ENCODE measurements around the gene ZC2HC1C.

The ZC2HC1C gene
- total RNA-seq = 0.35 to 1.7 (median 0.70) reads per million in 3 donors

- Histone ChIP-seq H3K4me1 (ENCODE audit: control insufficient read depth, insufficient read depth, low read length, poor library complexity, severe bottlenecking) (peaks cover 8% of the 10 kb centered on the region), H3K27ac (ENCODE audit: insufficient read depth, low read length, poor library complexity, severe bottlenecking) (peak within 1 kb of the TSS; percentile 30), H3K4me3 (ENCODE audit: insufficient read depth, low read depth, low read length, poor library complexity, severe bottlenecking) (peak within 1 kb of the TSS; percentile 66), H3K9me3 (ENCODE audit: control insufficient read depth, low read length) (no peaks in the 10 kb centered on the region), H3K36me3 (ENCODE audit: control insufficient read depth, insufficient read depth, low read length) (no peaks in the 10 kb centered on the region), H3K27me3 (replicated peaks; ENCODE audit: control insufficient read depth, insufficient read depth, low read length, poor library complexity, severe bottlenecking) (no peaks in the 10 kb centered on the region)
- DNase-seq = peak; percentile 6 to 50 (median 18)
Measured at GRCh38 chr14:75069121-75069810, at the start of gene ZC2HC1C. TSS of gene ZC2HC1C (plus strand) at chr14:75069641. CDS start at chr14:75070574, 933 bp downstream.

GRCh38 chr14:75022655-75023054 is 46.8 kb upstream of the ZC2HC1C start:
- Histone ChIP-seq H3K27me3 (replicated peaks; ENCODE audit: control insufficient read depth, insufficient read depth, low read length, poor library complexity, severe bottlenecking) (no peaks in the 10 kb centered on the region), H3K9me3 (ENCODE audit: control insufficient read depth, low read length) (no peaks in the 10 kb centered on the region), H3K4me3 (ENCODE audit: insufficient read depth, low read depth, low read length, poor library complexity, severe bottlenecking) (no peak overlapping the region), H3K4me1 (ENCODE audit: control insufficient read depth, insufficient read depth, low read length, poor library complexity, severe bottlenecking) (no peaks in the 10 kb centered on the region), H3K36me3 (ENCODE audit: control insufficient read depth, insufficient read depth, low read length) (peaks cover 17% of the 10 kb centered on the region), H3K27ac (ENCODE audit: insufficient read depth, low read length, poor library complexity, severe bottlenecking) (no peak overlapping the region)
- DNase-seq = no peak

GRCh38 chr14:75023108-75023507 is 46.3 kb upstream of the ZC2HC1C start:
- Histone ChIP-seq H3K27me3 (replicated peaks; ENCODE audit: control insufficient read depth, insufficient read depth, low read length, poor library complexity, severe bottlenecking) (no peaks in the 10 kb centered on the region), H3K9me3 (ENCODE audit: control insufficient read depth, low read length) (no peaks in the 10 kb centered on the region), H3K27ac (ENCODE audit: insufficient read depth, low read length, poor library complexity, severe bottlenecking) (no peak overlapping the region), H3K4me3 (ENCODE audit: insufficient read depth, low read depth, low read length, poor library complexity, severe bottlenecking) (no peak overlapping the region), H3K36me3 (ENCODE audit: control insufficient read depth, insufficient read depth, low read length) (peaks cover 15% of the 10 kb centered on the region), H3K4me1 (ENCODE audit: control insufficient read depth, insufficient read depth, low read length, poor library complexity, severe bottlenecking) (no peaks in the 10 kb centered on the region)
- DNase-seq = no peak

GRCh38 chr14:75025082-75025481 is 44.4 kb upstream of the ZC2HC1C start:
- Histone ChIP-seq H3K27ac (ENCODE audit: insufficient read depth, low read length, poor library complexity, severe bottlenecking) (no peak overlapping the region), H3K4me3 (ENCODE audit: insufficient read depth, low read depth, low read length, poor library complexity, severe bottlenecking) (no peak overlapping the region), H3K36me3 (ENCODE audit: control insufficient read depth, insufficient read depth, low read length) (peaks cover 11% of the 10 kb centered on the region), H3K27me3 (replicated peaks; ENCODE audit: control insufficient read depth, insufficient read depth, low read length, poor library complexity, severe bottlenecking) (no peaks in the 10 kb centered on the region), H3K9me3 (ENCODE audit: control insufficient read depth, low read length) (no peaks in the 10 kb centered on the region), H3K4me1 (ENCODE audit: control insufficient read depth, insufficient read depth, low read length, poor library complexity, severe bottlenecking) (no peaks in the 10 kb centered on the region)
- no peak for DNase-seq

- no peak overlapping the region for H3K4me3 ChIP-seq (ENCODE audit: insufficient read depth, low read depth, low read length, poor library complexity, severe bottlenecking)
- H3K4me1 ChIP-seq (ENCODE audit: control insufficient read depth, insufficient read depth, low read length, poor library complexity, severe bottlenecking) = no peaks in the 10 kb centered on the region
- peaks cover 12% of the 10 kb centered on the region for H3K36me3 ChIP-seq (ENCODE audit: control insufficient read depth, insufficient read depth, low read length)
- no peaks in the 10 kb centered on the region for H3K27me3 ChIP-seq (replicated peaks; ENCODE audit: control insufficient read depth, insufficient read depth, low read length, poor library complexity, severe bottlenecking)
- no peak overlapping the region for H3K27ac ChIP-seq (ENCODE audit: insufficient read depth, low read length, poor library complexity, severe bottlenecking)
- DNase-seq = no peak
- no peaks in the 10 kb centered on the region for H3K9me3 ChIP-seq (ENCODE audit: control insufficient read depth, low read length)
Measured at GRCh38 chr14:75025876-75026275, 43.6 kb upstream of the ZC2HC1C start.

GRCh38 chr14:75030147-75030546 is 39.3 kb upstream of the ZC2HC1C start:
- Histone ChIP-seq H3K27me3 (replicated peaks; ENCODE audit: control insufficient read depth, insufficient read depth, low read length, poor library complexity, severe bottlenecking) (no peaks in the 10 kb centered on the region), H3K27ac (ENCODE audit: insufficient read depth, low read length, poor library complexity, severe bottlenecking) (no peak overlapping the region), H3K36me3 (ENCODE audit: control insufficient read depth, insufficient read depth, low read length) (peaks cover 28% of the 10 kb centered on the region), H3K4me3 (ENCODE audit: insufficient read depth, low read depth, low read length, poor library complexity, severe bottlenecking) (no peak overlapping the region), H3K4me1 (ENCODE audit: control insufficient read depth, insufficient read depth, low read length, poor library complexity, severe bottlenecking) (no peaks in the 10 kb centered on the region), H3K9me3 (ENCODE audit: control insufficient read depth, low read length) (no peaks in the 10 kb centered on the region)
- no peak for DNase-seq

GRCh38 chr14:75032939-75033338 is 36.5 kb upstream of the ZC2HC1C start:
- Histone ChIP-seq H3K27me3 (replicated peaks; ENCODE audit: control insufficient read depth, insufficient read depth, low read length, poor library complexity, severe bottlenecking) (no peaks in the 10 kb centered on the region), H3K36me3 (ENCODE audit: control insufficient read depth, insufficient read depth, low read length) (peaks cover 30% of the 10 kb centered on the region), H3K4me3 (ENCODE audit: insufficient read depth, low read depth, low read length, poor library complexity, severe bottlenecking) (no peak overlapping the region), H3K4me1 (ENCODE audit: control insufficient read depth, insufficient read depth, low read length, poor library complexity, severe bottlenecking) (no peaks in the 10 kb centered on the region), H3K27ac (ENCODE audit: insufficient read depth, low read length, poor library complexity, severe bottlenecking) (no peak overlapping the region), H3K9me3 (ENCODE audit: control insufficient read depth, low read length) (no peaks in the 10 kb centered on the region)
- DNase-seq = no peak

GRCh38 chr14:75040507-75040906 is 28.9 kb upstream of the ZC2HC1C start:
- Histone ChIP-seq H3K36me3 (ENCODE audit: control insufficient read depth, insufficient read depth, low read length) (peaks cover 9% of the 10 kb centered on the region), H3K4me3 (ENCODE audit: insufficient read depth, low read depth, low read length, poor library complexity, severe bottlenecking) (no peak overlapping the region), H3K4me1 (ENCODE audit: control insufficient read depth, insufficient read depth, low read length, poor library complexity, severe bottlenecking) (no peaks in the 10 kb centered on the region), H3K27ac (ENCODE audit: insufficient read depth, low read length, poor library complexity, severe bottlenecking) (no peak overlapping the region), H3K9me3 (ENCODE audit: control insufficient read depth, low read length) (no peaks in the 10 kb centered on the region), H3K27me3 (replicated peaks; ENCODE audit: control insufficient read depth, insufficient read depth, low read length, poor library complexity, severe bottlenecking) (no peaks in the 10 kb centered on the region)
- no peak for DNase-seq

- no peak for DNase-seq
- no peaks in the 10 kb centered on the region for H3K9me3 ChIP-seq (ENCODE audit: control insufficient read depth, low read length)
- H3K27ac ChIP-seq (ENCODE audit: insufficient read depth, low read length, poor library complexity, severe bottlenecking) = no peak overlapping the region
- no peak overlapping the region for H3K4me3 ChIP-seq (ENCODE audit: insufficient read depth, low read depth, low read length, poor library complexity, severe bottlenecking)
- no peaks in the 10 kb centered on the region for H3K27me3 ChIP-seq (replicated peaks; ENCODE audit: control insufficient read depth, insufficient read depth, low read length, poor library complexity, severe bottlenecking)
- H3K36me3 ChIP-seq (ENCODE audit: control insufficient read depth, insufficient read depth, low read length) = peaks cover 9% of the 10 kb centered on the region
- H3K4me1 ChIP-seq (ENCODE audit: control insufficient read depth, insufficient read depth, low read length, poor library complexity, severe bottlenecking) = no peaks in the 10 kb centered on the region
Measured at GRCh38 chr14:75040959-75041358, 28.5 kb upstream of the ZC2HC1C start.

- Histone ChIP-seq H3K4me3 (ENCODE audit: insufficient read depth, low read depth, low read length, poor library complexity, severe bottlenecking) (no peak overlapping the region), H3K27me3 (replicated peaks; ENCODE audit: control insufficient read depth, insufficient read depth, low read length, poor library complexity, severe bottlenecking) (no peaks in the 10 kb centered on the region), H3K4me1 (ENCODE audit: control insufficient read depth, insufficient read depth, low read length, poor library complexity, severe bottlenecking) (no peaks in the 10 kb centered on the region), H3K36me3 (ENCODE audit: control insufficient read depth, insufficient read depth, low read length) (peaks cover 9% of the 10 kb centered on the region), H3K9me3 (ENCODE audit: control insufficient read depth, low read length) (no peaks in the 10 kb centered on the region), H3K27ac (ENCODE audit: insufficient read depth, low read length, poor library complexity, severe bottlenecking) (no peak overlapping the region)
- no peak for DNase-seq
Measured at GRCh38 chr14:75041613-75042012, 27.8 kb upstream of the ZC2HC1C start.
